ENCODE results near the gene HOXA2. TPM values are rescaled to one million over a fixed set of nuclear protein-coding genes. Genes with fewer than 3 reads are reported as not detected.

The HOXA2 gene
- polyA plus RNA-seq, 1 donor, result 3.1 TPM

GRCh38 chr7:27078616-27079233 lies 23.8 kb downstream of the HOXA2 start:
- no peak for DNase-seq (ENCODE audit: low read depth)

GRCh38 chr7:27073076-27073475 lies 29.4 kb downstream of the HOXA2 start:
- no peak for DNase-seq (ENCODE audit: low read depth)

- no peak for DNase-seq (ENCODE audit: low read depth)
Observed at GRCh38 chr7:27071622-27072390, 30.7 kb downstream of the HOXA2 start.

- no peak for DNase-seq (ENCODE audit: low read depth)
Observed at GRCh38 chr7:27068259-27068658, 34.2 kb downstream of the HOXA2 start.

GRCh38 chr7:27066148-27066547 lies 36.3 kb downstream of the HOXA2 start:
- DNase-seq (ENCODE audit: low read depth), result no peak

- DNase-seq (ENCODE audit: low read depth), result no peak
Observed at GRCh38 chr7:27065709-27066108, 36.8 kb downstream of the HOXA2 start.

- DNase-seq (ENCODE audit: low read depth), result no peak
Observed at GRCh38 chr7:27064661-27065060, 37.8 kb downstream of the HOXA2 start.

- peak; percentile 74 for DNase-seq (ENCODE audit: low read depth)
Observed at GRCh38 chr7:27064159-27064558, 38.3 kb downstream of the HOXA2 start.

- DNase-seq (ENCODE audit: low read depth), result no peak
Observed at GRCh38 chr7:27062946-27063345, 39.5 kb downstream of the HOXA2 start.

GRCh38 chr7:27053153-27053552 lies 49.3 kb downstream of the HOXA2 start:
- DNase-seq (ENCODE audit: low read depth), result no peak

GRCh38 chr7:27051451-27051850 lies 51.0 kb downstream of the HOXA2 start:
- DNase-seq (ENCODE audit: low read depth), result no peak

Other genes starting within 250 kb of the HOXA2 start
- 11.3 TPM for gene SKAP2, start 238.1 kb downstream of the HOXA2 start, polyA plus RNA-seq (ENCODE audit: insufficient read length)
- gene HOXA1, start 6.7 kb downstream of the HOXA2 start, polyA plus RNA-seq (ENCODE audit: insufficient read length), result 0.77 TPM
- 26.4 TPM for gene HOXA4, start 28.1 kb upstream of the HOXA2 start, polyA plus RNA-seq (ENCODE audit: insufficient read length)
- gene HOXA5, start 41.0 kb upstream of the HOXA2 start, polyA plus RNA-seq (ENCODE audit: insufficient read length), result 19.1 TPM
- gene HOXA6, start 45.1 kb upstream of the HOXA2 start, polyA plus RNA-seq (ENCODE audit: insufficient read length), result 8.7 TPM
- gene HOXA3, start 49.9 kb upstream of the HOXA2 start, polyA plus RNA-seq (ENCODE audit: insufficient read length), result 14.3 TPM
- gene HOXA7, start 54.0 kb upstream of the HOXA2 start, polyA plus RNA-seq (ENCODE audit: insufficient read length), result 19.1 TPM
- 25.7 TPM for gene HOXA9, start 62.9 kb upstream of the HOXA2 start, polyA plus RNA-seq (ENCODE audit: insufficient read length)
- 23.8 TPM for gene HOXA10, start 71.6 kb upstream of the HOXA2 start, polyA plus RNA-seq (ENCODE audit: insufficient read length)
- gene HOXA11, start 82.5 kb upstream of the HOXA2 start, polyA plus RNA-seq (ENCODE audit: insufficient read length), result 1.2 TPM
- 0.03 TPM for gene HOXA13, start 97.4 kb upstream of the HOXA2 start, polyA plus RNA-seq (ENCODE audit: insufficient read length)
- not detected for gene EVX1, start 140.1 kb upstream of the HOXA2 start, polyA plus RNA-seq (ENCODE audit: insufficient read length)

Data from forelimb muscle (tissue), 1 donor.